H9 (cell line): ENCODE data around the gene SNN. TPM values are rescaled to one million over a fixed set of nuclear protein-coding genes. Genes with fewer than 3 reads are reported as not detected.

Experiments used
- DNase-seq: peaks from one replicate; pipeline ENCODE4 v3.0.0-alpha.2; 2017
- H2AFZ ChIP-seq: one replicate; pipeline ENCODE4 v1.6.1; 2013; ENCODE audit warnings: mild to moderate bottlenecking, low read length, control low read depth, moderate library complexity
- H2AK5ac ChIP-seq: 2 replicates; pipeline ENCODE4 v1.6.1; 2013; ENCODE audit warnings: low read length, control low read depth, mixed read lengths; ENCODE audit not compliant: insufficient read length
- H2BK120ac ChIP-seq: one replicate; pipeline ENCODE4 v1.6.1; 2013; ENCODE audit warnings: low read depth, mild to moderate bottlenecking, low read length, control low read depth, inconsistent platforms; ENCODE audit not compliant: poor library complexity, severe bottlenecking
- H2BK12ac ChIP-seq: 2 replicates; pipeline ENCODE4 v1.6.1; 2013; ENCODE audit warnings: low read length, control low read depth, mixed read lengths, low read depth; ENCODE audit not compliant: insufficient read length
- H2BK15ac ChIP-seq: 2 replicates; pipeline ENCODE4 v1.6.1; 2013; ENCODE audit warnings: low read depth, low read length, control low read depth
- H2BK20ac ChIP-seq: one replicate; pipeline ENCODE4 v1.6.1; 2013; ENCODE audit warnings: low read depth, mild to moderate bottlenecking, low read length, control low read depth, inconsistent platforms; ENCODE audit not compliant: poor library complexity, severe bottlenecking
- H2BK5ac ChIP-seq: 2 replicates; pipeline ENCODE4 v1.6.1; 2013; ENCODE audit warnings: low read length, control low read depth, mixed read lengths; ENCODE audit not compliant: insufficient read length
- H3K14ac ChIP-seq: 2 replicates; pipeline ENCODE4 v1.6.1; 2013; ENCODE audit warnings: low read length, control low read depth; ENCODE audit not compliant: insufficient read depth
- H3K18ac ChIP-seq: 2 replicates; pipeline ENCODE4 v1.6.1; 2013; ENCODE audit warnings: low read depth, mild to moderate bottlenecking, mixed read lengths, low read length, control low read depth; ENCODE audit not compliant: insufficient read length
- H3K23ac ChIP-seq: 2 replicates; pipeline ENCODE4 v1.6.1; 2013; ENCODE audit warnings: low read length, control low read depth, mixed read lengths, low read depth; ENCODE audit not compliant: insufficient read length
- H3K23me2 ChIP-seq: 2 replicates; pipeline ENCODE4 v1.6.1; 2013; ENCODE audit warnings: low read depth, mild to moderate bottlenecking, mixed read lengths, low read length, control low read depth; ENCODE audit not compliant: insufficient read length, poor library complexity, severe bottlenecking
- H3K27ac ChIP-seq: 2 replicates; pipeline ENCODE4 v1.5.1; 2013; ENCODE audit warnings: low read length, control low read depth, mixed read lengths, low read depth; ENCODE audit not compliant: insufficient read length
- H3K27me3 ChIP-seq: 2 replicates; pipeline ENCODE4 v1.6.1; 2013; ENCODE audit warnings: low read length, control low read depth, inconsistent platforms; ENCODE audit not compliant: insufficient read depth
- H3K4ac ChIP-seq: 2 replicates; pipeline ENCODE4 v1.6.1; 2013; ENCODE audit warnings: low read depth, mild to moderate bottlenecking, control low read depth, inconsistent platforms, low read length, moderate library complexity
- H3K4me1 ChIP-seq: 2 replicates; pipeline ENCODE4 v1.6.1; 2013; ENCODE audit warnings: low read length, control low read depth, inconsistent platforms; ENCODE audit not compliant: insufficient read depth
- H3K4me2 ChIP-seq: 2 replicates; pipeline ENCODE4 v1.6.1; 2013; ENCODE audit warnings: low read length, control low read depth, mixed read lengths; ENCODE audit not compliant: insufficient read length, insufficient read depth
- H3K56ac ChIP-seq: 2 replicates; pipeline ENCODE4 v1.6.1; 2013; ENCODE audit warnings: low read depth, mild to moderate bottlenecking, mixed read lengths, low read length, control low read depth; ENCODE audit not compliant: insufficient read length
- H3K79me1 ChIP-seq: 2 replicates; pipeline ENCODE4 v1.6.1; 2013; ENCODE audit warnings: low read depth, mild to moderate bottlenecking, moderate library complexity, low read length, control low read depth, inconsistent platforms; ENCODE audit not compliant: insufficient read depth, poor library complexity, severe bottlenecking
- H3K79me2 ChIP-seq: 2 replicates; pipeline ENCODE4 v1.6.1; 2013; ENCODE audit warnings: low read length, control low read depth, inconsistent platforms; ENCODE audit not compliant: insufficient read depth
- H3K9ac ChIP-seq: 2 replicates; pipeline ENCODE4 v1.6.1; 2013; ENCODE audit warnings: low read length, control low read depth, mixed read lengths; ENCODE audit not compliant: insufficient read length; ENCODE audit errors: extremely low read depth
- H3K9me3 ChIP-seq: one replicate; pipeline ENCODE4 v1.6.1; 2013; ENCODE audit warnings: low read depth, low read length, inconsistent platforms; ENCODE audit not compliant: control insufficient read depth
- H3T11ph ChIP-seq: one replicate; pipeline ENCODE4 v1.6.1; 2013; ENCODE audit warnings: mild to moderate bottlenecking, low read length, control low read depth, inconsistent platforms
- H4K20me1 ChIP-seq: one replicate; pipeline ENCODE4 v1.6.1; 2013; ENCODE audit not compliant: control insufficient read depth, insufficient read length, insufficient read depth
- H4K5ac ChIP-seq: 2 replicates; pipeline ENCODE4 v1.6.1; 2013; ENCODE audit warnings: low read depth, mild to moderate bottlenecking, mixed read lengths, low read length, control low read depth; ENCODE audit not compliant: insufficient read length
- H4K8ac ChIP-seq: replicated peaks from 2 replicates; pipeline ENCODE4 v1.6.1; 2013; ENCODE audit warnings: low read length, control low read depth, mixed read lengths, low read depth; ENCODE audit not compliant: insufficient read length
- H4K91ac ChIP-seq: 2 replicates; pipeline ENCODE4 v1.6.1; 2013; ENCODE audit warnings: low read depth, mild to moderate bottlenecking, moderate library complexity, mixed read lengths, low read length, control low read depth; ENCODE audit not compliant: insufficient read length
- H3K27ac Mint-ChIP-seq, 3 experiments: 2 replicates in 2 of 3; 3 replicates in 1 of 3; pipeline ENCODE4 v1.8.0; 2020 to 2021; ENCODE audit warnings: mixed read lengths in 3 of 3, mild to moderate bottlenecking in 1 of 3, moderate library complexity in 1 of 3
- H3K27me3 Mint-ChIP-seq: 2 replicates; pipeline ENCODE4 v1.8.0; 2021; ENCODE audit warnings: low read depth, mild to moderate bottlenecking, moderate library complexity, mixed read lengths
- H3K36me3 Mint-ChIP-seq, 3 experiments: 2 replicates in 2 of 3; 3 replicates in 1 of 3; pipeline ENCODE4 v1.8.0; 2020 to 2021; ENCODE audit warnings: low read depth in 3 of 3, mixed read lengths in 3 of 3; ENCODE audit not compliant: insufficient read depth in 1 of 3
- H3K4me1 Mint-ChIP-seq, 2 experiments: 2 replicates each; pipeline ENCODE4 v1.8.0; 2020; ENCODE audit warnings: mixed read lengths in 2 of 2
- H3K4me3 Mint-ChIP-seq, 2 experiments: 2 replicates in 1 of 2; 3 replicates in 1 of 2; pipeline ENCODE4 v1.8.0; 2020 to 2021; ENCODE audit warnings: mild to moderate bottlenecking in 2 of 2, mixed read lengths in 2 of 2, moderate library complexity in 1 of 2
- H3K9me3 Mint-ChIP-seq, 2 experiments: 2 replicates in 1 of 2; 3 replicates in 1 of 2; pipeline ENCODE4 v1.8.0; 2020; ENCODE audit warnings: mild to moderate bottlenecking in 2 of 2, mixed read lengths in 2 of 2, moderate library complexity in 1 of 2
- WGBS: extraction: QIAGEN DNeasy Blood & Tissue Kit; methylation state at CpG from one replicate; pipeline ENCODE4 v1.1.7; 2013; ENCODE audit warnings: missing lambda C conversion rate, low lambda C conversion rate, mixed read lengths; ENCODE audit not compliant: insufficient read length; ENCODE audit errors: extremely low coverage; 5-methylcytosine and 5-hydroxymethylcytosine counted together
- total RNA-seq: library from RNA; stranded (reverse); gene quantifications from 2 replicates; pipeline ENCODE4 v1.2.1, GENCODE V29; 2021
- TF ChIP-seq, protein P1 (sequence below): fragments of 200-600 bp; sonication (generic); conservative IDR thresholded peaks from 3 replicates; pipeline ENCODE4 v1.8.0; 2021; ENCODE audit warnings: antibody characterized with exemption, mild to moderate bottlenecking

SNN gene
- total RNA-seq, 1 experiment from 2014 or later: 44.2 TPM

DNA sequence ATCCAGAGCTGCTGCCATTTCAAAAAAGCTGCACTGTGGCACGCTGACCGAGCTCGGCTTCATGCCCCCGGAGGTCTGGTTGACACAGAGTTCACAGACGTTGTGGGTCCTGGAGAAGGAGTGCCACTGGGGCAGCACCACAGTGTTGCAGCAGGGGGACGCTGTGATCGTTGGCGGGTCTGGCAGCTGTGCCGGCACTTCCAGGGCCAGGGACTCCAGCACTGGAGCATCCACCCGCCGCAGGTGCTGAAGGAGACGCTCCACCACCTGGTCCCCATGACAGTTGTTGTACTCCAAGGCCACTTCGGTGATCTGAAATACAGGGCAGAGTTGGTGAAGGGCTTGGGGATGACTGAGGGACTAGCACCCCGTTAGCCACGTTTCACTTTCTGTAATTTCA, 23.5 kb downstream of the SNN start:
- Histone ChIP-seq H3K56ac (no peak overlapping the region), H3K18ac (no peak overlapping the region), H3K27me3 (no peaks in the 10 kb centered on the region), H2BK120ac (no peak overlapping the region), H3K23ac (no peak overlapping the region), H3K23me2 (no peaks in the 10 kb centered on the region), H3K9ac (no peak overlapping the region), H3K9me3 (no peaks in the 10 kb centered on the region), H4K8ac (no peak overlapping the region), H4K20me1 (no peaks in the 10 kb centered on the region), H3K4me2 (no peak overlapping the region), H3K4me1 (no peaks in the 10 kb centered on the region), H2BK20ac (no peak overlapping the region), H2AK5ac (no peak overlapping the region), H3T11ph (no peak overlapping the region), H3K14ac (no peak overlapping the region), H2BK12ac (no peak overlapping the region), H4K91ac (no peak overlapping the region), H3K79me1 (no peaks in the 10 kb centered on the region), H2AFZ (no peak overlapping the region), H2BK5ac (no peak overlapping the region), H2BK15ac (no peak overlapping the region), H3K4ac (no peak overlapping the region), H4K5ac (no peak overlapping the region), H3K27ac (no peak overlapping the region), H3K79me2 (no peaks in the 10 kb centered on the region)
- DNase-seq: no peak
- no peaks in the 10 kb centered on the region for H3K27me3 Mint-ChIP-seq
- TF ChIP-seq, protein P1, sequence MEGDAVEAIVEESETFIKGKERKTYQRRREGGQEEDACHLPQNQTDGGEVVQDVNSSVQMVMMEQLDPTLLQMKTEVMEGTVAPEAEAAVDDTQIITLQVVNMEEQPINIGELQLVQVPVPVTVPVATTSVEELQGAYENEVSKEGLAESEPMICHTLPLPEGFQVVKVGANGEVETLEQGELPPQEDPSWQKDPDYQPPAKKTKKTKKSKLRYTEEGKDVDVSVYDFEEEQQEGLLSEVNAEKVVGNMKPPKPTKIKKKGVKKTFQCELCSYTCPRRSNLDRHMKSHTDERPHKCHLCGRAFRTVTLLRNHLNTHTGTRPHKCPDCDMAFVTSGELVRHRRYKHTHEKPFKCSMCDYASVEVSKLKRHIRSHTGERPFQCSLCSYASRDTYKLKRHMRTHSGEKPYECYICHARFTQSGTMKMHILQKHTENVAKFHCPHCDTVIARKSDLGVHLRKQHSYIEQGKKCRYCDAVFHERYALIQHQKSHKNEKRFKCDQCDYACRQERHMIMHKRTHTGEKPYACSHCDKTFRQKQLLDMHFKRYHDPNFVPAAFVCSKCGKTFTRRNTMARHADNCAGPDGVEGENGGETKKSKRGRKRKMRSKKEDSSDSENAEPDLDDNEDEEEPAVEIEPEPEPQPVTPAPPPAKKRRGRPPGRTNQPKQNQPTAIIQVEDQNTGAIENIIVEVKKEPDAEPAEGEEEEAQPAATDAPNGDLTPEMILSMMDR: no peak
- no peak overlapping the region; a peak in 1 of 7 replicates for H3K27ac Mint-ChIP-seq
- no peaks in the 10 kb centered on the region for H3K9me3 Mint-ChIP-seq
- H3K4me1 Mint-ChIP-seq: no peaks in the 10 kb centered on the region
- peaks cover 2 to 56% (median 31%) of the 10 kb centered on the region in 3 experiments; a peak in 6 of 7 replicates for H3K36me3 Mint-ChIP-seq
- no peak overlapping the region for H3K4me3 Mint-ChIP-seq
- WGBS: no CpG with 5 or more reads among the region's 15 CpGs
